GM23338 (cell line): ENCODE results near the gene SHISA2. TPM values are rescaled to one million over a fixed set of nuclear protein-coding genes. Genes with fewer than 3 reads are reported as not detected.
A peak's percentile ranks its signal among the peaks of the same experiment; 100 is the strongest.

Source experiments
- ATAC-seq: fragments of 200-7000 bp; cut with Tn5 transposase; 3 replicates; pipeline ENCODE4 v1.9.1; 2020
- DNase-seq: peaks from one replicate; pipeline ENCODE4 v3.0.0-alpha.2; 2015; ENCODE audit warnings: low spot score
- H2AFZ ChIP-seq: fragments of 200-600 bp; sonication (generic); 2 replicates; pipeline ENCODE4 v1.8.0; 2016; ENCODE audit warnings: antibody characterized with exemption, mild to moderate bottlenecking, moderate library complexity
- H3F3A ChIP-seq: fragments of 200-600 bp; sonication (generic); replicated peaks from 2 replicates; pipeline ENCODE4 v1.8.0; 2017; ENCODE audit warnings: antibody characterized with exemption, mixed run types, low read depth
- H3K27ac ChIP-seq: fragments of 200-600 bp; sonication (generic); 2 replicates; pipeline ENCODE4 v1.6.1; 2016; ENCODE audit warnings: low read depth
- H3K27me3 ChIP-seq: fragments of 200-600 bp; sonication (generic); 2 replicates; pipeline ENCODE4 v1.8.0; 2016; ENCODE audit warnings: mild to moderate bottlenecking, mixed run types, moderate library complexity; ENCODE audit not compliant: insufficient read depth
- H3K36me3 ChIP-seq: fragments of 200-600 bp; sonication (generic); 2 replicates; pipeline ENCODE4 v1.8.0; 2016; ENCODE audit warnings: mild to moderate bottlenecking; ENCODE audit not compliant: insufficient read depth
- H3K4me1 ChIP-seq: fragments of 200-600 bp; sonication (generic); 2 replicates; pipeline ENCODE4 v1.8.0; 2016; ENCODE audit warnings: mild to moderate bottlenecking, moderate library complexity; ENCODE audit not compliant: insufficient read depth
- H3K4me2 ChIP-seq: fragments of 200-600 bp; sonication (generic); 2 replicates; pipeline ENCODE4 v1.7.1; 2017; ENCODE audit warnings: mixed run types
- H3K4me3 ChIP-seq: fragments of 200-600 bp; sonication (generic); 2 replicates; pipeline ENCODE4 v1.6.1; 2016; ENCODE audit warnings: mixed run types
- H3K79me2 ChIP-seq: fragments of 200-600 bp; sonication (generic); replicated peaks from 2 replicates; pipeline ENCODE4 v1.8.0; 2017; ENCODE audit warnings: mild to moderate bottlenecking; ENCODE audit not compliant: insufficient read depth
- H3K9me2 ChIP-seq: fragments of 200-600 bp; sonication (generic); 2 replicates; pipeline ENCODE4 v1.8.0; 2017; ENCODE audit not compliant: insufficient read depth
- H4K20me1 ChIP-seq: fragments of 200-600 bp; sonication (generic); replicated peaks from 2 replicates; pipeline ENCODE4 v1.8.0; 2017; ENCODE audit warnings: mild to moderate bottlenecking; ENCODE audit not compliant: insufficient read depth
- H3K27ac Mint-ChIP-seq: 2 replicates; pipeline ENCODE4 v1.8.0; 2020; ENCODE audit warnings: inconsistent platforms, mild to moderate bottlenecking, moderate library complexity, mixed read lengths
- H3K27me3 Mint-ChIP-seq: 3 replicates; pipeline ENCODE4 v1.8.0; 2022; ENCODE audit warnings: low read depth, mild to moderate bottlenecking, moderate library complexity, mixed read lengths, inconsistent platforms; ENCODE audit not compliant: insufficient read depth, poor library complexity
- H3K36me3 Mint-ChIP-seq: 3 replicates; pipeline ENCODE4 v1.8.0; 2021; ENCODE audit warnings: low read depth, mild to moderate bottlenecking, inconsistent platforms, moderate library complexity, mixed read lengths
- H3K4me1 Mint-ChIP-seq: 3 replicates; pipeline ENCODE4 v1.8.0; 2020; ENCODE audit warnings: mild to moderate bottlenecking, inconsistent platforms, mixed read lengths
- H3K4me3 Mint-ChIP-seq: 3 replicates; pipeline ENCODE4 v1.8.0; 2021; ENCODE audit warnings: moderate library complexity, mild to moderate bottlenecking, inconsistent platforms, mixed read lengths
- H3K9me3 Mint-ChIP-seq: 3 replicates; pipeline ENCODE4 v1.8.0; 2020; ENCODE audit warnings: moderate library complexity, mild to moderate bottlenecking, inconsistent platforms, mixed read lengths
- EZH2 ChIP-seq: fragments of 200-600 bp; sonication (generic); IDR thresholded peaks from one replicate; pipeline ENCODE4 v1.8.0; 2017; ENCODE audit warnings: antibody characterized with exemption, mild to moderate bottlenecking, low read depth; ENCODE audit not compliant: unreplicated experiment
- EZH2phosphoT487 ChIP-seq: fragments of 200-600 bp; sonication (generic); IDR thresholded peaks from one replicate; pipeline ENCODE4 v1.8.1; 2018; ENCODE audit warnings: antibody characterized with exemption; ENCODE audit not compliant: unreplicated experiment
- JUNB ChIP-seq: IDR thresholded peaks from one replicate; pipeline ENCODE4 v1.6.1; 2016; ENCODE audit warnings: antibody characterized with exemption; ENCODE audit not compliant: unreplicated experiment
- NANOG ChIP-seq: IDR thresholded peaks from 2 replicates; pipeline ENCODE4 v1.6.1; 2016; ENCODE audit warnings: antibody characterized with exemption, borderline replicate concordance
- POLR2AphosphoS5 ChIP-seq: IDR thresholded peaks from 2 replicates; pipeline ENCODE4 v1.6.1; 2016; ENCODE audit warnings: antibody characterized with exemption, low read depth
- ZNF331 ChIP-seq: fragments of 250-450 bp; sonication (Bioruptor Pico); IDR thresholded peaks from 2 replicates; pipeline ENCODE4 v1.5.0; 2020; ENCODE audit warnings: low read depth, mild to moderate bottlenecking, moderate library complexity
- polyA plus RNA-seq: library from polyadenylated mRNA; unstranded; fragments of >200 nt; fragmentation: Nextera tagmentation; extraction: Ambion mirVana; gene quantifications from 2 replicates; pipeline ENCODE4 v1.2.1, GENCODE V29; 2016
- total RNA-seq: library from RNA; depleted of rRNA; stranded (reverse); fragments of >200 nt; shearing (Covaris generic); gene quantifications from 2 replicates; pipeline ENCODE4 v1.2.3, GENCODE V29; 2014
- TF ChIP-seq, protein P1 (sequence below), 2 experiments: fragments of 200-600 bp in 1 of 2; sonication (generic) in 1 of 2; conservative IDR thresholded peaks; 2 replicates each; pipeline versions ENCODE4 v1.5.1 to v1.6.1; 2016 to 2017; ENCODE audit warnings: antibody characterized with exemption in 2 of 2, low read depth in 2 of 2, mild to moderate bottlenecking in 2 of 2, moderate library complexity in 1 of 2
- TF ChIP-seq, protein P2 (sequence below): IDR thresholded peaks from 2 replicates; pipeline ENCODE4 v1.6.1; 2016; ENCODE audit warnings: antibody characterized with exemption

The SHISA2 gene
- total and polyA plus RNA-seq, 2 experiments from 2014 or later, result 17.9 to 37.4 TPM

DNA sequence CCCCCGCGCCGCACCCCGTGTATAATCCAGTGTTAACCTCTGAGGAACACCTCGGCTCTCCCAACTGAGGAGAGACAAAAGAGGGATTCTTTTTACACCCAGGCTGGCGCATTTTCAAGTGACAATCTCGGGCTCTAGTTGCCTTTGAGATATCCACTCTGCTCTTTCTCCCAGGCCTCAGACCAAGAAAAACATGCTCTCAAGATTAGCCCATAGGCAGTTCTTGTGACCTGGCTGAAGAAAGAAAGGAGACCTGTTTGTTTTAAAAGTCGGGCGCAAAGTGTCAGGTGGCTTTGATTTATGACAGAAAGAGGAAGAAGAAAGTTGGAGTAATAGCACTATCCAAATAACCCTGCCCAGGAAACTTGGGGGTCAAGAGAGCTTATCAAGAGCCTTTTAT is 27.3 kb downstream of the SHISA2 start:
- H3K27me3 Mint-ChIP-seq, result peaks cover 10% of the 10 kb centered on the region

GRCh38 chr13:26022538-26023292 is 29.1 kb downstream of the SHISA2 start:
- Histone ChIP-seq H3K4me1 (peaks cover 22% of the 10 kb centered on the region), H4K20me1 (no peaks in the 10 kb centered on the region), H2AFZ (no peak overlapping the region), H3K27me3 (no peaks in the 10 kb centered on the region), H3F3A (no peaks in the 10 kb centered on the region), H3K36me3 (no peaks in the 10 kb centered on the region), H3K9me2 (no peaks in the 10 kb centered on the region), H3K27ac (no peak overlapping the region), H3K79me2 (no peaks in the 10 kb centered on the region), H3K4me2 (no peak overlapping the region), H3K4me3 (no peak overlapping the region)
- ATAC-seq, result no peak
- no peak for DNase-seq
- Mint-ChIP-seq H3K27me3 (peaks cover 13% of the 10 kb centered on the region), H3K4me3 (no peak overlapping the region), H3K9me3 (no peaks in the 10 kb centered on the region), H3K36me3 (no peaks in the 10 kb centered on the region; the same call in 2 of the 3 replicates), H3K4me1 (peaks cover 47% of the 10 kb centered on the region), H3K27ac (no peak overlapping the region)
- TF ChIP-seq ZNF331 (CRISPR knock-in tag), result no peak
- no peak for TF ChIP-seq POLR2AphosphoS5
- TF ChIP-seq NANOG, result no peak

More for the DNA sequence above, 27.3 kb downstream of the SHISA2 start:
- no peaks in the 10 kb centered on the region for H3K9me3 Mint-ChIP-seq
- Histone ChIP-seq H3F3A (no peaks in the 10 kb centered on the region), H3K36me3 (no peaks in the 10 kb centered on the region), H3K4me1 (peaks cover 22% of the 10 kb centered on the region), H3K4me2 (peak overlapping the region; percentile 23; the same call in 1 of the 2 replicates), H3K27ac (0 out of 2 replicates have a peak overlapping the region, but pooled peaks have one; percentile 10), H3K79me2 (no peaks in the 10 kb centered on the region), H3K4me3 (no peak overlapping the region), H3K9me2 (no peaks in the 10 kb centered on the region), H2AFZ (0 out of 2 replicates have a peak overlapping the region, but pooled peaks have one; percentile 60), H4K20me1 (no peaks in the 10 kb centered on the region), H3K27me3 (no peaks in the 10 kb centered on the region)
- TF ChIP-seq NANOG (no peak), POLR2AphosphoS5 (no peak), EZH2phosphoT487 (no peak), EZH2 (no peak), JUNB (no peak)
- TF ChIP-seq, protein P1, sequence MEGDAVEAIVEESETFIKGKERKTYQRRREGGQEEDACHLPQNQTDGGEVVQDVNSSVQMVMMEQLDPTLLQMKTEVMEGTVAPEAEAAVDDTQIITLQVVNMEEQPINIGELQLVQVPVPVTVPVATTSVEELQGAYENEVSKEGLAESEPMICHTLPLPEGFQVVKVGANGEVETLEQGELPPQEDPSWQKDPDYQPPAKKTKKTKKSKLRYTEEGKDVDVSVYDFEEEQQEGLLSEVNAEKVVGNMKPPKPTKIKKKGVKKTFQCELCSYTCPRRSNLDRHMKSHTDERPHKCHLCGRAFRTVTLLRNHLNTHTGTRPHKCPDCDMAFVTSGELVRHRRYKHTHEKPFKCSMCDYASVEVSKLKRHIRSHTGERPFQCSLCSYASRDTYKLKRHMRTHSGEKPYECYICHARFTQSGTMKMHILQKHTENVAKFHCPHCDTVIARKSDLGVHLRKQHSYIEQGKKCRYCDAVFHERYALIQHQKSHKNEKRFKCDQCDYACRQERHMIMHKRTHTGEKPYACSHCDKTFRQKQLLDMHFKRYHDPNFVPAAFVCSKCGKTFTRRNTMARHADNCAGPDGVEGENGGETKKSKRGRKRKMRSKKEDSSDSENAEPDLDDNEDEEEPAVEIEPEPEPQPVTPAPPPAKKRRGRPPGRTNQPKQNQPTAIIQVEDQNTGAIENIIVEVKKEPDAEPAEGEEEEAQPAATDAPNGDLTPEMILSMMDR (conservative IDR thresholded peaks at IDR 0.05; ENCODE audit: low read depth in 2 of 2), result no peak
- TF ChIP-seq, protein P2, sequence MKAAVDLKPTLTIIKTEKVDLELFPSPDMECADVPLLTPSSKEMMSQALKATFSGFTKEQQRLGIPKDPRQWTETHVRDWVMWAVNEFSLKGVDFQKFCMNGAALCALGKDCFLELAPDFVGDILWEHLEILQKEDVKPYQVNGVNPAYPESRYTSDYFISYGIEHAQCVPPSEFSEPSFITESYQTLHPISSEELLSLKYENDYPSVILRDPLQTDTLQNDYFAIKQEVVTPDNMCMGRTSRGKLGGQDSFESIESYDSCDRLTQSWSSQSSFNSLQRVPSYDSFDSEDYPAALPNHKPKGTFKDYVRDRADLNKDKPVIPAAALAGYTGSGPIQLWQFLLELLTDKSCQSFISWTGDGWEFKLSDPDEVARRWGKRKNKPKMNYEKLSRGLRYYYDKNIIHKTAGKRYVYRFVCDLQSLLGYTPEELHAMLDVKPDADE, result no peak
- H3K36me3 Mint-ChIP-seq, result no peaks in the 10 kb centered on the region; the same call in 2 of the 3 replicates
- no peak overlapping the region for H3K27ac Mint-ChIP-seq
- ATAC-seq (no peak), DNase-seq (no peak)
- no peak overlapping the region for H3K4me3 Mint-ChIP-seq
- peaks cover 41% of the 10 kb centered on the region for H3K4me1 Mint-ChIP-seq
